GM21576 (cell line): Measurements from ENCODE around the gene TMEM126A.
"Not testable (repeated sequence)": the region's sequence is repeated elsewhere in the genome, so short reads cannot be mapped to it uniquely, and the experiment has no call there.

Experiments
- ATAC-seq: cut with Tn5 transposase; IDR thresholded peaks from one replicate; pipeline ENCODE4 v1.9.1; 2021; ENCODE audit warnings: mild to moderate bottlenecking, moderate library complexity; ENCODE audit not compliant: unreplicated experiment

Gene TMEM126A

GRCh38 chr11:85647604-85648299 lies at the start of gene TMEM126A:
Gene TMEM126A, plus strand, starts transcription at chr11:85647967. Its CDS starts 2,289 bp downstream, at chr11:85650256.
- ATAC-seq, result peak; percentile 99

DNA sequence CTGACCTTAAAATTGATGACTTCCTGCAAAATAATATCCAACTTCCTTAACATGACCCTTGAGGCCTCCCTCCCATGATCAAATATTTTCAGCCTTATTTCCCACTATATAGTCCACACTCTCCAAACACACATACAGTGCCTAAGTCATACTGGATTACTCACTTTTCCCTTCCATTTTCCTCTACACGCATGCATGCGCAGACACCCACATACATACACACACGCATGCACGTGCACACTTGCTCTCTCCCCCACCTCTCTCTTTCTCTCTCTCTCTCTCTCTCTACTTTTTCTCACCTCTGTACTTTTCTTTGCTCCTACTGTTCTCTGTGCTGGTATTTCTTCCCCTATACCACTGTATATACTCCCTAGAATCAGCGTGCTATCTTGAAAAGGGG lies 48.7 kb upstream of the TMEM126A start:
- no peak for ATAC-seq

DNA sequence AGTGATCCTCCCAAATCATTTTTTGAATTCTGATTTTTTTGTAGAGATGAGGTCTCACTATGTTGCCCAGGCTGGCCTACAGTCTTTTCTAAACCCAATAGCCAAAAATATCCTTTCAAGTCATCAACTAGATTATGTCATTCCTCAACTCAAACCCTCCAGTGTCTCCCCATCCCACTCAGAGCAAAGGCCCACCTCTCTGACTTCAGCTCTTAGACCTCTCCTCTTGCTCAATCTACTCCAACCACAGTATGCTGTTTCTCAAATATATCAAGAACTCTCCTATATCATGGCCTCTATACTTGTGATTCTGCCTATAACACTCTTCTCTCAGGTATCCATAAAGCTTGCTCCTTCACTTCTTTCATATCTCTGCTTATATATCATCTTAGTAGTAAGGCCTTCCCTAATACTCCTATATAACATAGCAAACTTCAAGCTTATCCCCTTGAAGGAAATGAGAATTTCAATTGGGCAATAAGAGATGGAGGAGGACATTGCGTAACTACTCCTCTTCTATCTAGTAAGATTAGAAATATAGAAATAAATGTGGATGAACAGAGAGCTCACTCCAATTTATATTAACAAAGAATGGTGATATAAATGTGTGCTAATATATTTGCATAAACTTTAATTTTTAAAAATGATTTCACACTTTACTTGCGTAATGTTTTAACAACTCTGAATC lies 45.1 kb upstream of the TMEM126A start:
- ATAC-seq, result no peak

GRCh38 chr11:85603220-85603619 lies 44.5 kb upstream of the TMEM126A start:
- ATAC-seq, result no peak

DNA sequence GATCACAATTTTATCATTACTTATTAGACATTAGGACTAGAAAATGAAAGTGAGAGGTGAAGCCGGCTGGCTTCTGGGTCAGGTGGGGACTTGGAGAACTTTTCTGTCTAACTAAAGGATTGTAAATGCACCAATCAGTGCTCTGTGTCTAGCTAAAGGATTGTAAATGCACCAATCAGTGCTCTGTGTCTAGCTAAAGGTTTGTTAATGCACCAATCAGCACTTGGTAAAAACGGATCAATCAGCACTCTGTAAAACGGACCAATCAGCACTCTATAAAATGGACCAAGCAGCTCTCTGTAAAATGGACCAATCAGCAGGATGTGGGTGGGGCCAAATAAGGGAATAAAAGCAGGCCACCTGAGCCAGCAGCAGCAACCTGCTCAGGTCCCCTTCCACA lies 41.5 kb upstream of the TMEM126A start:
- not testable (repeated sequence) for ATAC-seq

GRCh38 chr11:85608621-85609020 lies 39.1 kb upstream of the TMEM126A start:
- ATAC-seq, result not testable (repeated sequence)

GRCh38 chr11:85609286-85609685 lies 38.5 kb upstream of the TMEM126A start:
- ATAC-seq, result not testable (repeated sequence)

GRCh38 chr11:85611643-85612042 lies 36.1 kb upstream of the TMEM126A start:
- ATAC-seq, result not testable (repeated sequence)

DNA sequence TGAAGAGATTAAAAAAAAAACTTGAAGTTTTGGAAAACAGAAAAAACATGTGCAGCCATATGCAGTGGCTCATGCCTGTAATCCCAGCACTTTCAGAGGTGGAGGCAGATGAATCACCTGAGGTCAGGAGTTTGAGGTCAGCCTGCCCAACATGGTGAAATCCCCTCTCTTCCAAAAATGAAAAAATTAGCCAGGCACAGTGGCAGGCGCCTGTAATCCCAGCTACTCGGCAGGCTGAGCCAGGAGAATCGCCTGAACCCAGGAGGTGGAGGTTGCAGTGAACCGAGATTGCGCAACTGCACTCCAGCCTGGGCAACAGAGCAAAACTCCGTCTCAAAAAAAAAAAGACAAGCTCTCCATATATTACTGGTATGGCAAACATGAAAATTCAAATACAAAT lies 28.3 kb upstream of the TMEM126A start:
- no peak for ATAC-seq

DNA sequence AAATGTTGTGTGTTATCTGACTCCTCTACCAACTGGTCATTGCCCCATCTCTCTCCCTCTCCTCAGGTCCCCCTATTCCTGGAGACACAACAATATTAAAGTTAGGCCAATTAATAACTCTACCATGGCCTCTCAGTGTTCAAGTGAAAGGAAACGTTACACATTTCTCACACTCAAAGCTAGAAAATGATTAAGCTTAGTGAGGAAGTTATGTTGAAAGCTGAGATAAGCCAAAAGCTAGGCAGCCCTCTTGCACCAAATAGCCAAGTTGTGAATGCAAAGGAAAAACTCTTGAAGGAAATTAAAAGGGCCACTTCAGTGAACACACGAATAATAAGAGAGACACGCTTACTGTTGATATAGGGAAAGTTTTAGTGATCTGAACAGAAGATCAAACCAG lies 27.5 kb upstream of the TMEM126A start:
- no peak for ATAC-seq

GRCh38 chr11:85626496-85626895 lies 21.3 kb upstream of the TMEM126A start:
- no peak for ATAC-seq

DNA sequence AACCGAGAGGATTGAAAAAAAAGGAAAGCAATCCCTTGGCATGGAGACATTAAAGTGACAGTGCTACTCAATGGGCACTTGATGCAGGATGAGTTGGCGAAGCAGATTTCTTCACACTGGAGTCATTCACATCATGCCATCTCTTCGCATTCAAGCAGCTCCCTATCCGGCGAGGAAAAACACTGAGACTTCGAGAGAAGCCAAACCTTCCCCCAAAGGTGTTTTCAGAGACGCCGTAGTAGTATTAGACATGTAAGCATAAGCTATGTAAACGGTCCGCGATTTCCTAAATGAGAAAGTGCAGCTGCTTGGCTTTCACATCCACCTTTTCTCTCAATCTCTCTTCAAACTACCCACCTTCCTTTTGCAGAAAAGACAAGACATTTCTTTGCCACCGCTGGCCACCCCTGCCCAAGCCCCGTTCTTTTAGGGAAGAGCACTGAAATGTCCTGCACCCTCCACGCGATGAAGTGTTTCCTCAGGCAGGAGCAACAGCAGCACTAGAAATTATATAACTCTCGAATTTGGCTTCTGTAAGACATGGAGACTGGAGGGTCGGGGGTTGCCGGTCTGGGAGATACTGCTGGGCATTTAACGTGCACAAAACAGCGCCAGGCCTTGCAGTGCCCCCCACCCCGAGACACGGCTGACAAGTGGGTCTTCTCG lies 20.3 kb upstream of the TMEM126A start, which contains the start of gene DLG2:
Gene DLG2 (minus strand): TSS at position 13 of the 666 bp plus-strand sequence.
- ATAC-seq, result no peak

GRCh38 chr11:85627998-85628770 lies 19.6 kb upstream of the TMEM126A start, which contains the start of gene TMEM126B:
Gene TMEM126B, plus strand, starts transcription at chr11:85628593. Its CDS starts 15 bp downstream, at chr11:85628608.
- ATAC-seq, result peak; percentile 99

DNA sequence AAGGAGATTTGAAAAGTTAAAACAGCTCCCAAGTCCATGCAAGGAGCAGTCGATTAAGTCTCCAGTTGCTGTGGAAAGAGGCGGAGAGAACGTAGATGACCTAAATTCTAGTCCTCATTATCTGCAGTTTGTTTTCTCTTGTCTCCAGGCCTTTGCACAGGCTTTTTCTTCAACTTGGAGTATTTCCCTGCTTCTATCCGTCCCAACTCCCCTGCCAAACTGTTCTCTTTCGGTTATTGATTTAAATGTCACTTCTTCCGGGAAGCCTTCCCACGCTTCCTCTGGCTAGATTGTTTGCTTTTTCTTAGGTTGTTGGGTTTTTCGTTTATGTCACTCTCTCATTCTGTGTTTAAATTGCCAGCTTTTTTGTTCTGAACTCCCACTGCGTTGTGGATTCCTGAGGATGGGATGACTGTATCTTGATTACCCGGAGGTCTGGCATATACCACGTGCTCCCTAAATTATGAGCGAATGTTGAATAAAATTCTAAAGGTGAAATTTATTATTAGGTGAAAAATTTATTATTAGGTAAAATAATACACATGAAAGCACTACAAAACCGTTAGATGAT lies 18.9 kb upstream of the TMEM126A start:
- peak; percentile 8 for ATAC-seq

DNA sequence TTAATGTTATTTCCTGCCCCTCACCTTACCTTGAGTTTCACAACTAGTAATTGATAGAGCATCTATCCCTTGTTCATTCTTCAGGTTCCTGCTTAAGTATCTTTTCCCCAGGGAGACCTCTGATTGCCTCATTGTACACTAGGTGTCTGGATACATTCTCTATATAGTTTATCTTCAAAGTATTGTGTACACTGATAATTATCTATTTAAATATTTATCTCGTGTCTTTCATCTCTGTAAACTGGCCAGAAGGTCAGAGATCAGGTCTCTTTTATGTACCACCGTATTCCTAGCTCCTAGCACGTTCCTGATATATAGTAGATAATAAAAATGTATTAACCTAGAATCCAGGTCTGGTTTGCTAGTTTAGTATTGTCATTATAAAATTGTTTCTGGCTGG lies 13.0 kb upstream of the TMEM126A start:
- ATAC-seq, result no peak

DNA sequence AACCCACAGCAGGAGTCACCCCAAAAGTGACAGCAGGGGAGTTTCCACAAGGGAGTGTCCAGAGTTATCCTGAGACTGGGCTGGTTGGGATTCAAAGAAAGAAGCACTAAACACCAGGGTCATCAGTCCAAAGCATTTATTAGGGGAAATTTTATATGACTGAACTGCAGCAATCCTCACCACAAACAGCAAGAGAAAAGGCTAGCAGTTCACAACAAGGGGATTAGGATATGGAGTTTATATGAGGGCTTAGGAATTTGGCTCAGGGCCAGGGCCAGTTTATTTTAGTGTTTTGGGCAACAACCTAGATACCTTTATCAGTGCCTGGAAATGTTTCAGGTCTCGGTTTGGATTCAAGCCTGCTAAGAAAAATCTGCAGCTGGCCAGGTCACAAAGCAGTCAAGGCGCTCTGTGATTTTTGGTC lies 4.6 kb upstream of the TMEM126A start:
- ATAC-seq, result no peak

DNA sequence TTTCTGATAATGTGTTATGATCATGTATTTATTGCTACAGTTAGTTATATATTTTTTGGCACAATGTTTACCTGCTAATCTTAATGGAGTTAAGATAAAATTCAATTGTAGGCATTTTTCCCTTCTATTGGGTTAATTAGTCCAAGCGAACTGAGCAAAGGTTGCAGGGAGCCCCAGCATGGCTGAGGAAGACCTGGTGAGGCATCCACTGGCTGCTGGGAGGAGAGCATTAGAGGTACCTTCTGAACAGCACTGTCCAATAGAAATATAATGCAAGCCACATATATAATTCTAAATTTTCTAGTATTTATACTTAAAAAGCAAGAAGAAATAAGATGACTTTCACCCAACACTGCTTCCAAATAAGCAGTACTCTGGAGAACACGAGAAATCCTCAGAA lies 689 bp upstream of the TMEM126A start:
- ATAC-seq, result no peak

DNA sequence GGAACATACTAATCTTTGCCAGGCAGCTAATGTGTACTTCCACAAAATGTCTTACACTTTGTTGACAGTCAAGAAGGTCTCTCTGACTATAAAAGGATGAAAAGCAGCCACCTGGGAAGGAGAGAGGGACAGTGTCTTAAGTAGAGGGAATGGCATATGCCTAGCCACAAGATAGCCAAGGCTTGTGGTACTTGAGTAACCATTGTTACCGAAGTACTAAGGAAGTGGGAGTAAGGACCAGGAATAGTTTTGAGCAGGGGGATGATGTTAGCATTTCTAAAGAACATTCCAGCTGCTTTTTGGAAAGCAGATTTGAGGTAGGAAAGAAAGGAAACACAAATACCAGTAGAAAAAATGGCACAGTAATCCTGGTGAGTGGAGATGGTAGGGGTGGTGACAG lies 3.4 kb downstream of the TMEM126A start:
- no peak for ATAC-seq

DNA sequence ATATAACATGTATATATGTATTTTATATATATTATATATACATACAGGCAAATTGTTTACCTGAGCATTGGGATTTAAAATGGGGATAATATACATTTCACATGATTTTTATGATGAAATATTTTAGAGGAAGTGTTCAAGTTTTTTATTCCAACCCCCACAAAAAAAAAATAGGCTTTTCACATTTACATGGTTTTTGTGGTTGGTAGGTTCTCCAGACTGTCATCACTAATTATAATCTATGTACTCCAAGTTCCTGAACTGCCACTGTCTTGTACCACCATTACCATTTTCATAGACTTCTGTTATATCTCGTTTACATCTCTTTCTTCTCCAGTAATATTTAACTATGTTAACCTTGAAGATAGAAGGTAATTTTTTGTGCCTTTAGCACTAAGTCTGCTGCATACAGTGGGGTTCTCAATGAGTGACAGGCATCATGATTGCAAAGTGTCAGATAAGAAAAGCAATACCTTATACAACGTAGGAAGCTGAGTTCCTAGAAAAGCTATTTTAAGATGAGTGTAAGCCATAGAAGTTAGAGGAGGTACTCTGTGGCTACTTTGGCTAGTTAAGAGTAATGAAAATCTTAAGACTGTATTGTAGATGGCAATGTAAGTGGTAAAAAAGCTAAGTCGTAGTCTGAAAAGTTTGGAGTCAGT lies 5.2 kb downstream of the TMEM126A start:
- no peak for ATAC-seq

DNA sequence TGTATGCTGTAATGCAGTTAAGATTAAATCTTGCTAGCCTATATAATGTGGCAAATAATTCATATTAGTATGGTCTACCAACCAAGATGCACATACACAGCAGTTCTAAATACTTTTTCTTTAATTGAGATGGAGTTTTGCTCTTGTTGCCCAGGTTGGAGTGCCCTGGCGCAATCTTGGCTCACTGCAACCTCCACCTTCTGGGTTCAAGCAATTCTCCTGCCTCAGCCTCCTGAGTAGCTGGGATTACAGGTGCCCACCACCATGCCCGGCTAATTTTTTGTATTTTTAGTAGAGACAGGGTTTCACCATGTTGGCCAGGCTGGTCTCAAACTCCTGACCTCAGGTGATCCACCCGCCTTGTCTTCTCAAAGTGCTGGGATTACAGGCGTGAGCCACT lies 6.6 kb downstream of the TMEM126A start:
- not testable (repeated sequence) for ATAC-seq
